H7 (cell line): ENCODE data around the gene IQSEC3. TPM values are rescaled to one million over a fixed set of nuclear protein-coding genes. Genes with fewer than 3 reads are reported as not detected.
A peak's percentile ranks its signal among the peaks of the same experiment; 100 is the strongest.

Experiments used
- DNase-seq: peaks from one replicate; pipeline ENCODE4 v3.0.0; 2012
- H3K27me3 ChIP-seq: 2 replicates; pipeline ENCODE4 v1.6.0; 2011; ENCODE audit warnings: mild to moderate bottlenecking, low read length; ENCODE audit not compliant: control insufficient read depth, insufficient read depth
- H3K36me3 ChIP-seq: replicated peaks from 2 replicates; pipeline ENCODE4 v1.5.1; 2011; ENCODE audit warnings: low read length; ENCODE audit not compliant: control insufficient read depth, insufficient read depth
- H3K4me3 ChIP-seq: 2 replicates; pipeline ENCODE4 v1.5.1; 2011; ENCODE audit warnings: low read depth, mild to moderate bottlenecking, control low read depth, low read length, moderate library complexity; ENCODE audit not compliant: insufficient read depth
- total RNA-seq: library from RNA; depleted of rRNA; stranded (reverse); fragments of >200 nt; shearing (Covaris generic); gene quantifications from 2 replicates; pipeline ENCODE4 v1.2.3, GENCODE V29; 2014

Gene IQSEC3
- total RNA-seq, 1 experiment from 2014 or later, result 0.45 TPM

DNA sequence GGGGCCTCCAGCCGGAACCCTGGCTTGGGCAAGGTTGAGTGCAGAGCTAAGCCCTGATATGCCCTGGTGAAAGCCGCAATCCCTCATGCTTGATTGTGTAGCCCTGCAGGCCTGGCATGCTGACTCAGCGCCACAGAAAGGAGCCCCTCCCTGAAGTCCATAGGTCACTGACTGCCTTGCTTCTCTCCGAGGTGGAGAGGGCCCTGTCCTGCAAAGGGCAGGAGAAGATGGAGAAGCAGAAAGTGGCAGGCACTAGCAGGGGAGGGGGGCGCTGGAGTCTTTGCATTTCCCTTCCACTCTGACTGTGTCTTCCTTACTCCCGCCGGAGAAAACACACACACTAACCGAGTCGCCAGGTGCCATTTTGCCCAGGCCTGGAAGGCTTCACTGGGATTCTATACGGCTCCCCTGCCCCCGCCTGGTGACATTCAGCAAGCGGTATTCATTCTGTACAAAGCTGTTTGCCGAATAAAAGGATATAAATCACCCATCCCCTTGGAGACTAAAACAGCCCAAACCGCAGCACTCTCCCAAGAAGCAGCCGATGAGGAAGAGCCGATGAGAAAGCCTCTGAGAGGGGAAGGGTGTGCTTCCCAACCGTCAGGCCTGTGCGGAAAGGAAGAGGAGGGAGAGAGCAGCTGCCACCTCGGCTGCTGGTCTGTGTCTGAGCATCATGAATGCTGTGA lies 77.5 kb downstream of the IQSEC3 start:
- DNase-seq, result no peak
- Histone ChIP-seq H3K27me3 (peaks cover 10% of the 10 kb centered on the region), H3K36me3 (no peaks in the 10 kb centered on the region), H3K4me3 (no peak overlapping the region)

DNA sequence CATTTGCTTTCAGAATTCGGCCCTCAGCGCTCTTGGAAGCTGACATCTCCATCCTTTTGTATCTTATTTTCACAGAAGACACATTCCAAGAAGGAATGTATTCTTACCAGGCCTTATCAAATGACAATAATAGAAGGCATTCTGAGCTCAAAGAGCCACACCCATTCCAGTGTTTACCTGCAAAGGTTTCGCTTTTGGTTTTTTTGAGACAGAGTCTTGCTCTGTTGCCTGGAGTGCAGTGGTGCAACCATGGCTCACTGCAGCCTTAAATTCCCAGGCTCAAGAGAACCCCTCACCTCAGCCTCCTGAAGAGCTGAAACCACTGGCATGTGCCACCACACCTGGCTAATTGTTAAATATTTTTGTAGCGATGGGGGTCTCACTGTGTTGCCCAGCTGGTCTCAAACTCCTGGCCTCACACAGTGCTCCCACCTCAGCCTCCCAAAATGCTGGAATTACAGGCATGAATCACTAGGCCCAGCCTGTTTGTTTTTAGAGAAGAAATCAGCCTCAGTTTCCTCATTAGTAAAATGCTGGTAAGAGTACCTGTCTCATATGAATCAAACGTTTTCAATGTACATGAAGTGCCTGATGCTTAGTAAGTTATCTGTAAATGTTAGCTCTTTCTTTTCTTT lies 78.2 kb downstream of the IQSEC3 start:
- peaks cover 7% of the 10 kb centered on the region for H3K27me3 ChIP-seq
- no peaks in the 10 kb centered on the region for H3K36me3 ChIP-seq
- DNase-seq, result no peak
- H3K4me3 ChIP-seq, result no peak overlapping the region

DNA sequence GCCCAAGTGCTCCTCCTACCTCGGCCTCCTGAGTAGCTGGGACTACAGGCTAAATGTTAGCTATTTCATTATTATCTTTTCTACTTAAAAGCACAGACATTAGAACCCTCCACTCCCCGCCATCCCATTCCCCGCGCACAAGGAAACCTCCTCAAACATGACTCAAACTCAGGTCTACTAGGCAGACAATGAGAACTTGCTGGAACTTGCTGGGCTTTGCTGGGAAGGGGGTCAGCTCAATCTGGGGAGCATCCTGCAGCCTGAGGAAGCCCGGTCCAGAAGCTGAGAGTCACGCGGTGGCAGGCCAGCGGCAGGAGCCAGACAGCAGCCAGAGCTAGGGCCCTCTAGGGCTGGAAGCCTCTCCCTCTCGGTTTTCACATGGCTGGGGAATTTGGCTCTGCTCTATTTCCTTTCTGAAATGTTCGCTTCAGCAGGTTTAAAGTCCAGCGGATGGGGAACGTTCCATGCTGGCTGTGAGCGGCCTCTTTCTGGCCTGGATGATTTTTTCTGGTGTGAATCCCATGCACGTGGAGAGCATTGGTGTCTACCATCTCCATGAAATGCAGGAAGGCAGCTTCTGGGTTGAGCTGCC lies 78.9 kb downstream of the IQSEC3 start:
- H3K27me3 ChIP-seq, result peaks cover 5% of the 10 kb centered on the region
- no peak overlapping the region for H3K4me3 ChIP-seq
- no peaks in the 10 kb centered on the region for H3K36me3 ChIP-seq
- DNase-seq, result no peak

DNA sequence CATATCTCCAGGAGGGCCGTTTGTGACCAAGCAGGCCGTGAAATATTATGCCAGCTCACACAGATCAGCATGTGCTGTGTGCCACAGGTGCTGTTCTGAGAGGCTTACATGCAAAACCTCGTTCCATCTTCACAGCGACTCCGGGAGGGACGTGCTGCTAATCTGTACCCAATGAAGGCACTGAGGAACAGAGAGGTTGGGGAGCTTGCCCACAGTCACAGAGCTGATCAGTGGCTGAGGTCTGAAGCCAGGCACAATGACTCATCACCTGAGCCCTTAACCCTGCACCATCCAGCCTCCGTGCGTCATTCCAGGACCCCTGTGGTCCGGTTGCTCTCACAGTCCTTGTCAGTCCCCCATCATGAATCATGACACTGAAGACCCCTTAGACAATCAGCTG lies 80.7 kb downstream of the IQSEC3 start:
- H3K36me3 ChIP-seq, result no peaks in the 10 kb centered on the region
- H3K27me3 ChIP-seq, result no peaks in the 10 kb centered on the region
- no peak overlapping the region for H3K4me3 ChIP-seq
- DNase-seq, result no peak

DNA sequence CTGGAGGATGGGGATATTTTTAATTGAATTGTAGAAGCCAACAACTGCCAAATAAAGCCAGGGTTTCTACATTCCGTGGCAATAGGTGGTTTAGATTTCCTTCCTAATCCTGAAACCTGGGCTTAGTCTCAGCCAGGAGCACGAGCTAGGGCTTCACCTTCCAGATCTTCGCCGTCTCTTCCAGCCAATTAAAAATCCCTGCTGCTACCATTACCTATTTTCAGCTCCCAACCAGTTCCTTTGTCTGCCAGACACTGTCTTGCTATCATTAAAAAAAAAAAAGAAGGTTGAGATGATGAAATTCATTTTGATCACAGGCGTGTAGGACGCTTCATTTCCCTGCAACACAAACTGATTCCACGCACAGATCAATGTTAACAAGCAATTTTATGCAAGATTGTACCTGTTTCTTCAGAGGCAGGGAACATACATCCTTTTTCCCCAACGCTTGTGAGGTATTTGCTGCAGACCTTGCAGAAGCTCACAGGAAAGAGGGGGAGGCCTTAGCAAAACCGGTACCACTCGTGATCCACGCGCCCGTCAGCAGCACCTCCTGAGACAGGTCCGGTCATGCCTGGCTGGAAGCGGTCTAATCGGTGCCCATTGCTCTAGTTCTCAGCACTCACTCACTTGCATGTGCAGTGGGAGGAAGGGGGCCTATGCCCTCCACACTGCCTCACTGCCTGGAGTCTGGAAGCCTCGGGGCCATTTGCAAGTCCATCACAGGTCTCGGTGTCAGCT lies 82.3 kb downstream of the IQSEC3 start:
- no peak overlapping the region for H3K4me3 ChIP-seq
- H3K36me3 ChIP-seq, result no peaks in the 10 kb centered on the region
- no peak for DNase-seq
- H3K27me3 ChIP-seq, result no peaks in the 10 kb centered on the region

DNA sequence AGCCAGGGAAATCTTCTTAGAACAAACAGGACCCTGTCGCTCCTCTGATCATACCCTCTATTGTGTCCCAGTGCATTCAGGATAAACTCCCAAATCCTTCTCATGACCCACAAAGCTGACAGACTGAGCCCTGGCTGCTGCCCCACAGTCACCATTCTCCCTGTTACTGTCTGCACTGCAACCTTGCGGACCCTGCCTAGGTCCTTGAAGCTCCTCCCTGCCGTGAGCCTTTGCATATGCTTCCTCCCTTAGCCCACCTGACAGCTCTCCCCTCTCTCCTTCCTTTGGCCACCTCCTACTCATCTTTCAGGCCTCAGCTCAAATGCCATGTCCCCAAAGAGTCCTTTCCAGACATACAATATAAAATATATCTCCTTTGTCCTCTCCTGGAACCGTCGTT lies 85.0 kb downstream of the IQSEC3 start:
- DNase-seq, result peak; percentile 70
- no peaks in the 10 kb centered on the region for H3K36me3 ChIP-seq
- H3K27me3 ChIP-seq, result no peaks in the 10 kb centered on the region
- H3K4me3 ChIP-seq, result no peak overlapping the region

DNA sequence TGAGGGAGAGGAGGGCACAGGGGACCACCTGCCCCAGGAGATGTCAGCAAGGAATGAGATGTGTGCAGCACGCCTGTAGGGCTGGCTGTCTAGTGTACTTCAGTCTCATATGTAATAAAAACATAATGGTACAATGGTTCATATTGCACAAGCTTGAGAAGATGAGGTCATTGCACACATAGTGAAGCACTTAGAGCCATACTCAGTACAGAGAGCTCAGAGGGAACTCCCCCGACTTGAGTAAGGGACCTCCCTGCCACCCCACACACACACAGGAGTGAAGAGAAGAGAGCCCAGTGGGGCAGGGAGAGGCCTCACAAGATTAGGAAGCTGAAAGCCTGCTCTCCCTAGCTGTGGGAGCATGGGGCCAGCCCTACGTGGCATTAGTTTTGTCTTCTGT lies 85.9 kb downstream of the IQSEC3 start:
- no peaks in the 10 kb centered on the region for H3K36me3 ChIP-seq

DNA sequence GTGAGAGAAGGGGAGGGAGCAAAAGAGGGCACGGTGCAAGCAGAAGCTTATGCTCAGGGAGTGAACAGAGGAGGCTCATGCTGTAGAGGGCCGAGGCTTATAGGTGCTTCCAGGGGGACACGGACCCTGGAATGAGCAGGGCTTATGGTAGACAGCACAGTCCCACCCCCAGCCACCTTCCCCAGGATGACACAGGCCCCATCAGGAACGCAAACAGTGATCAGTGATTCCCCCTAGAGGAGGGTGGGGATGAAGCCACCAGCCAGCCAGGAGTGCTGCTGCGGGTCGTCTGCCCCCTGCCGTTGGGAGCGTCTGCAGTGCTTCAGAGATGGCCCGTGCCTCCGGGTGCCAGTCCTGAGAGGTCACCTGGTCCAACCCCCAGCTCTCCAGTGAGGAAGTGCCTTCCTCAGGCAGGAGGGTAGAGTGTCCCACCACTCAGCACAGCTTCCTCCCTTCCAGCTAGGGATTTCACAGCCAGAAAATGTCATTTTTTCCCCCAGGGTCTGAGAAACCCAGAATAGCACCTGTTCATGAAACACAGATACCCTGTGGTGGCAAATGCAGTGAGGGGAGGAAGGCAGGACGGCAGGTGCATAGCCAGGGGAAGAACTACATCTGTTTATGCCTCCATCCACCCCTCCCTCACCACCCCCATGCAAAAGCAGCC lies 86.6 kb downstream of the IQSEC3 start:
- peak; percentile 95 for DNase-seq
- H3K27me3 ChIP-seq, result no peaks in the 10 kb centered on the region
- no peak overlapping the region for H3K4me3 ChIP-seq
- no peaks in the 10 kb centered on the region for H3K36me3 ChIP-seq

More for the DNA sequence above, 85.9 kb downstream of the IQSEC3 start:
- no peaks in the 10 kb centered on the region for H3K27me3 ChIP-seq
- DNase-seq, result no peak
- no peak overlapping the region for H3K4me3 ChIP-seq

DNA sequence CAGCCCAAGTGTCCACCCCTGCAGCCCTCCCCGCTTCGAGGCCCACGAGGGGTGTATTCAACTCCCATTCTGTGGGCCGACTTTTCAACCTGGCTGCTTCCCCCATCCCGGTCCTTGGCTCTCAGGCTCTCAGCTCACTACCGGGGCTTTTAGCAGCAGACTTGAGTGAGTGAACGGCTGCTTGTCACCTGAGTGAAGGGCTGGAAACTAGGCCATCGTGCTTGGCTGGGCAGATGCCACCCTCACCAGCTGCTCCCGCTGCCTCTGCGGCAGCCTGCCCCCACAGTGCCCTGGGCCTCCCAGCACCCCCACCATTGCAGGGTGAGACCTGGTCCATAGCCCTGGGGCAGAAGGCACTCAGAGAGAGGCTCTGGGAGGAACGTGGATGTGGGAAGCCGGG lies 87.5 kb downstream of the IQSEC3 start:
- DNase-seq, result no peak
- Histone ChIP-seq H3K36me3 (no peaks in the 10 kb centered on the region), H3K27me3 (no peaks in the 10 kb centered on the region), H3K4me3 (no peak overlapping the region)

DNA sequence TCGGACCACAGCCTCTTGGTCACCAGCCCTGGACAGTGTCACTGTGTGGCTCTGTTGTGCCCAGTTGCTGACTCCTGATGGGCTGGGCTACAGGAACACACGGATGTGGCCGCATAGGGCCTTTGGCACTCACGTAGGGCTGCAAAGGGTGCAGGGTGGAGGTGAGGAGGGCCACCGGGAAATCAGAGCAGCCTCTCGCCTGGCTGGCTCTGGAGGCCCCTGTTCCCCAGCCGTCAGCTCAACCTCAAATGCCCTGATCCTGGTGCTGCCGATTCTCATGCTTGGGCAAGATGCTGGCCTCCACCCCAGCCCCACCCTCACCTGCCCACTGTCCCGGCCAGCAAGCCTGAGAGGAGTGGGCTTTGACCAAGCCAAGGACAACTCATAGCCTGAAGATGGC lies 88.4 kb downstream of the IQSEC3 start:
- no peak for DNase-seq
- H3K4me3 ChIP-seq, result no peak overlapping the region
- no peaks in the 10 kb centered on the region for H3K27me3 ChIP-seq
- H3K36me3 ChIP-seq, result no peaks in the 10 kb centered on the region

DNA sequence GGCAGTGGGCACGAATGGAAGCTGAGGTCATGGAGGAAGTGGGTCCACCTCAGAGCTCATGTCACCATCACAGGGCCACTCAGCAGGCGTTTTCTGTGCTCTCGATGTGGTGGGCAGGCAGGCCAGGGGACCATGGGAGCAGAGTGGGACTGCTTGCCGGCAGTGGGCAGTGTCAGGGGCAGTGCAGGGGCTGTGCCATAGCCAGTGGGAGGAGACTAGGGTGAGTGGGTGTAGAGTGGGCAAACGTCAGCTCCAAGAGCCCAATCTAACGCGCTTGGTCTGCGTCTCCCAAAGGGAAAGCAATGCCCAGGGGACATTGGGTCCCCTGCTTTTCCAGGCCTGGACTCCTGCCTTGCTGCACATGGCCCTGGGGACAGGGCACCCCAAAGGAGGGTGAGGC lies 89.1 kb downstream of the IQSEC3 start:
- DNase-seq, result no peak
- Histone ChIP-seq H3K36me3 (no peaks in the 10 kb centered on the region), H3K4me3 (no peak overlapping the region), H3K27me3 (no peaks in the 10 kb centered on the region)

DNA sequence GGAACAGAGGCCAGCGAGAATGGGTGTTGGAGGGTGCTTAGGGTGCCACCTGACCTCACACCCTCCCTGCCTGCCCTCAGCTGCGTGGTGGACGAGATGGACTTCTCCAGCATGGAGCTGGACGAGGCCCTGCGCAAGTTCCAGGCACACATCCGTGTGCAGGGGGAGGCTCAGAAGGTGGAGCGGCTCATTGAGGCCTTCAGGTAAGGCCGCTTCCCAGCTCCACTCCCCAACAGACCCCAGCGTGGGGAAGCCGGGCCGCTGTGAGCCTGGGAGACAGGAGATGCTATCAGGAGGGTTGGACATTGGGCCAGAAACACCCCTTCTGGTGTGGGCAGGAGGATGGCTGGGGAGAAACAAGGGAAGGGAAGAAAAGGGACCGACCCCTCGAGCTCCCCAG lies 90.4 kb downstream of the IQSEC3 start:
- no peak for DNase-seq
- Histone ChIP-seq H3K36me3 (no peaks in the 10 kb centered on the region), H3K27me3 (no peaks in the 10 kb centered on the region), H3K4me3 (no peak overlapping the region)

DNA sequence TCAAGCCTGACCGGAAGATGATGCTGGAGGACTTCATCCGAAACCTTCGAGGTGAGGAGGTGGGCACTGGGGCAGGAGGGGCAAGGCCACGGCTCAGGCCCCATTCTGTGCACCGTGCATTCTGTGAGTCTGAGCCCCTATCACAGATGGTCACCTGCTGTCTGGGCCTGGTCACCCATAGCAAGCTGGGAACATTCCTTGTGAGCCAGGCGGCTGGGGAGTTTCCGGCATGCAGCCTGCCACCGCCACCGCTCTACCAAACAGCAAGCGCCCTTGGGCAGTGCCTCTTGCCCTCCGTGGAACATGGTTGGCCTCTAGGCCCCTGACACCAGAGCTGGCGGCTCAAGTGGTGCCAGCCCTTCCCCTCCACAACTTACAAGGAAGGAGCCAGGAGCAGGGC lies 91.1 kb downstream of the IQSEC3 start:
- DNase-seq, result no peak
- Histone ChIP-seq H3K4me3 (no peak overlapping the region), H3K27me3 (no peaks in the 10 kb centered on the region), H3K36me3 (no peaks in the 10 kb centered on the region)

DNA sequence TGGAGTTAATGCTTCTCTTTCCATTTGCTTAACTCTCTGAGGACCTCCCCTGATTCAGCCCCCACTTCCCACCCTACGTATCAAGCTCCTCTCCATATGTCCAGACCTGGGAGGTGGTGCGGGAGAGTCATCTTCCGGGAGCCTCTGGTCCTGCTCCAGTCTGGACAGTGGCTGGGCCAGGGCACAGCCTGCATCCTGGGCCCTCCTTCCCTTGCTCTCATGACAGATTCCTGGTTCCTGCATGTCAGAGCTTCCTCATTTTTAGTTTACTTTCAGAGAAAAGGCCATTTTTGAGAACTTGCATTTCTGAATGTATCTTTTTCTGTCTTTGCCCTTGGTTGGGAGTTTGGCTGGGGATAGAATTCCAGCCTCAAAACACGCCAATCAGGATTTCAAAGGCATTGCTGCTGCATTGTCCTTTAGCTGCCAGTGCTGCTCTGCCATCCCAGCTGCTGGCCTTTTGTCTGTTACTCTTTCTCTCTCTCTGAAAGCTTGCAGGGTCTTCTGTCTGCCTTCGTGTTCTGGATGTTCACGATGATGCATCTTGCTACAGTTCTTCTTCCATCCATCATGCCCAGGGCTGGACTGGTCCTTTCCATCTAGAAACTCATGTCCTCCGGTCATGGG lies 92.7 kb downstream of the IQSEC3 start:
- DNase-seq, result no peak
- Histone ChIP-seq H3K4me3 (no peak overlapping the region), H3K36me3 (no peaks in the 10 kb centered on the region), H3K27me3 (no peaks in the 10 kb centered on the region)
